ENCODE results near the gene KIAA0232. TPM values are rescaled to one million over a fixed set of nuclear protein-coding genes. Genes with fewer than 3 reads are reported as not detected.

The KIAA0232 gene
- total RNA-seq, 1 experiment from 2014 or later = 5.5 TPM

DNA sequence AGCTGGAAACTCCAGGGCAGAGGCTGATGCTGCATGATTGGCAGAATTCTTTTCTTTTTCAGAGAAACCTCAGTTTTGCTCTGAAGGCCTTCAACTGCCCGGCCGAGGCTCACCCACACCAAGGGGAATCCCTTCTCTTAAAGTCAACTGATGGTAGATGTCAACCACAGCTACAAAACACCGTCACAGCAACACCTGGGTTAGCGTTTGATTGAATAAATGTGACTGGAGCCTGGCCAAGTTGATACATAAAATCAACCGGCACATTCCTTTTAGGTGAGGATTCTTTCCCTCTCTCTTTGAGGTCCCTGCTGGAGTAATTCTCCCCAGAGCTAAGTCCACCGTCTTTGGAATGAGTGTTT, 15.2 kb upstream of the KIAA0232 start:
- peak overlapping the region; percentile 50; the same call in 1 of the 2 replicates for H2AFZ ChIP-seq (ENCODE audit: low read length)
- no peak overlapping the region for H3K4me3 ChIP-seq (ENCODE audit: low read length)
- intact Hi-C loops (cut with micrococcal nuclease) = no loop called here
- no peaks in the 10 kb centered on the region for H3K36me3 ChIP-seq (ENCODE audit: low read depth, low read length)
- H3K9ac ChIP-seq (ENCODE audit: low read length) = no peak overlapping the region; the same call in 1 of the 2 replicates
- peaks cover 35% of the 10 kb centered on the region for H3K4me1 ChIP-seq (ENCODE audit: insufficient read depth, low read length)
- TF ChIP-seq EZH2 (IDR thresholded peaks at IDR 0.05; ENCODE audit: low read length, unreplicated experiment) (no peak), EZH2phosphoT487 (IDR thresholded peaks at IDR 0.05; ENCODE audit: borderline replicate concordance, low read length) (no peak)
- TF ChIP-seq, protein P1, sequence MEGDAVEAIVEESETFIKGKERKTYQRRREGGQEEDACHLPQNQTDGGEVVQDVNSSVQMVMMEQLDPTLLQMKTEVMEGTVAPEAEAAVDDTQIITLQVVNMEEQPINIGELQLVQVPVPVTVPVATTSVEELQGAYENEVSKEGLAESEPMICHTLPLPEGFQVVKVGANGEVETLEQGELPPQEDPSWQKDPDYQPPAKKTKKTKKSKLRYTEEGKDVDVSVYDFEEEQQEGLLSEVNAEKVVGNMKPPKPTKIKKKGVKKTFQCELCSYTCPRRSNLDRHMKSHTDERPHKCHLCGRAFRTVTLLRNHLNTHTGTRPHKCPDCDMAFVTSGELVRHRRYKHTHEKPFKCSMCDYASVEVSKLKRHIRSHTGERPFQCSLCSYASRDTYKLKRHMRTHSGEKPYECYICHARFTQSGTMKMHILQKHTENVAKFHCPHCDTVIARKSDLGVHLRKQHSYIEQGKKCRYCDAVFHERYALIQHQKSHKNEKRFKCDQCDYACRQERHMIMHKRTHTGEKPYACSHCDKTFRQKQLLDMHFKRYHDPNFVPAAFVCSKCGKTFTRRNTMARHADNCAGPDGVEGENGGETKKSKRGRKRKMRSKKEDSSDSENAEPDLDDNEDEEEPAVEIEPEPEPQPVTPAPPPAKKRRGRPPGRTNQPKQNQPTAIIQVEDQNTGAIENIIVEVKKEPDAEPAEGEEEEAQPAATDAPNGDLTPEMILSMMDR (conservative IDR thresholded peaks at IDR 0.05; ENCODE audit: low read depth, low read length) = no peak
- H3F3A ChIP-seq (ENCODE audit: low read length, unreplicated experiment) = no peaks in the 10 kb centered on the region
- no peaks in the 10 kb centered on the region for H3K79me2 ChIP-seq (ENCODE audit: low read length)
- peak overlapping the region; percentile 56 for H3K27ac ChIP-seq (ENCODE audit: low read length)
- no peak; the same call in 1 of the 2 replicates for ATAC-seq
- H3K9me3 ChIP-seq (ENCODE audit: low read length) = no peaks in the 10 kb centered on the region
- no TSS peak for BruUV-seq (replicated peaks)
- DNase-seq = peak; percentile 68
- ChIA-PET POLR2A (ENCODE audit: unreplicated experiment) (no interaction called here), CTCF (no interaction called here)
- H3K4me2 ChIP-seq (ENCODE audit: low read length) = peak overlapping the region; percentile 71
- no peaks in the 10 kb centered on the region for H3K27me3 ChIP-seq (ENCODE audit: low read length)
- H3K9me2 ChIP-seq (replicated peaks; ENCODE audit: low read length) = no peaks in the 10 kb centered on the region
- H4K20me1 ChIP-seq (ENCODE audit: low read length) = no peaks in the 10 kb centered on the region

GRCh38 chr4:6767748-6768538, 14.6 kb upstream of the KIAA0232 start:
- H3K27me3 ChIP-seq (ENCODE audit: low read length) = no peaks in the 10 kb centered on the region
- ChIA-PET POLR2A (ENCODE audit: unreplicated experiment) (no interaction called here), CTCF (interaction anchor here (1.0 kb wide), 1 partner anchor 105 kb away, joined by 3 read pairs; no protein-coding TSS in a partner anchor)
- ATAC-seq (peak; percentile 20), DNase-seq (no peak)
- peak overlapping the region; percentile 71 for H3K4me2 ChIP-seq (ENCODE audit: low read length)
- no peaks in the 10 kb centered on the region for H3K36me3 ChIP-seq (ENCODE audit: low read depth, low read length)
- H2AFZ ChIP-seq (ENCODE audit: low read length) = peak overlapping the region; percentile 59
- TF ChIP-seq, protein P1 (conservative IDR thresholded peaks at IDR 0.05; ENCODE audit: low read depth, low read length) = no peak
- no peak for TF ChIP-seq EZH2phosphoT487 (IDR thresholded peaks at IDR 0.05; ENCODE audit: borderline replicate concordance, low read length)
- no peak for TF ChIP-seq EZH2 (IDR thresholded peaks at IDR 0.05; ENCODE audit: low read length, unreplicated experiment)
- no peaks in the 10 kb centered on the region for H3K9me3 ChIP-seq (ENCODE audit: low read length)
- no peak overlapping the region; the same call in 1 of the 2 replicates for H3K9ac ChIP-seq (ENCODE audit: low read length)
- peaks cover 39% of the 10 kb centered on the region for H3K4me1 ChIP-seq (ENCODE audit: insufficient read depth, low read length)
- H4K20me1 ChIP-seq (ENCODE audit: low read length) = no peaks in the 10 kb centered on the region
- intact Hi-C loops (cut with micrococcal nuclease) = no loop called here
- H3K4me3 ChIP-seq (ENCODE audit: low read length) = no peak overlapping the region
- no peaks in the 10 kb centered on the region for H3F3A ChIP-seq (ENCODE audit: low read length, unreplicated experiment)
- no peaks in the 10 kb centered on the region for H3K9me2 ChIP-seq (replicated peaks; ENCODE audit: low read length)
- H3K27ac ChIP-seq (ENCODE audit: low read length) = peak overlapping the region; percentile 56
- no peaks in the 10 kb centered on the region for H3K79me2 ChIP-seq (ENCODE audit: low read length)
- BruUV-seq (replicated peaks) = no TSS peak

- ATAC-seq (peak; percentile 42), DNase-seq (peak; percentile 57)
- Histone ChIP-seq H4K20me1 (ENCODE audit: low read length) (no peaks in the 10 kb centered on the region), H3K9me2 (replicated peaks; ENCODE audit: low read length) (no peaks in the 10 kb centered on the region), H3K4me1 (ENCODE audit: insufficient read depth, low read length) (peaks cover 39% of the 10 kb centered on the region), H3K79me2 (ENCODE audit: low read length) (no peaks in the 10 kb centered on the region), H3K4me2 (ENCODE audit: low read length) (peak overlapping the region; percentile 71; the same call in 1 of the 2 replicates), H3K27ac (ENCODE audit: low read length) (peak overlapping the region; percentile 56), H3K27me3 (ENCODE audit: low read length) (no peaks in the 10 kb centered on the region), H3K36me3 (ENCODE audit: low read depth, low read length) (no peaks in the 10 kb centered on the region), H2AFZ (ENCODE audit: low read length) (peak overlapping the region; percentile 59; the same call in 1 of the 2 replicates), H3K4me3 (ENCODE audit: low read length) (no peak overlapping the region), H3K9me3 (ENCODE audit: low read length) (no peaks in the 10 kb centered on the region), H3F3A (ENCODE audit: low read length, unreplicated experiment) (no peaks in the 10 kb centered on the region), H3K9ac (ENCODE audit: low read length) (no peak overlapping the region; the same call in 1 of the 2 replicates)
- intact Hi-C loops (cut with micrococcal nuclease) = no loop called here
- ChIA-PET POLR2A (ENCODE audit: unreplicated experiment) (no interaction called here), CTCF (interaction anchor here (1.0 kb wide), 1 partner anchor 104 kb away, joined by 3 read pairs; no protein-coding TSS in a partner anchor)
- no TSS peak for BruUV-seq (replicated peaks)
- no peak for TF ChIP-seq EZH2 (IDR thresholded peaks at IDR 0.05; ENCODE audit: low read length, unreplicated experiment)
- no peak for TF ChIP-seq EZH2phosphoT487 (IDR thresholded peaks at IDR 0.05; ENCODE audit: borderline replicate concordance, low read length)
- TF ChIP-seq, protein P1 (conservative IDR thresholded peaks at IDR 0.05; ENCODE audit: low read depth, low read length) = no peak
These were observed 14.0 kb upstream of the KIAA0232 start for GRCh38 chr4:6768539-6768905.
